RWPE2 (cell line): Measurements from ENCODE around the gene KCNA2.

ENCODE experiments used
- ATAC-seq: fragments of 200-7000 bp; cut with Tn5 transposase; 3 replicates; pipeline ENCODE4 v1.9.1; 2021; ENCODE audit warnings: low read depth
- DNase-seq: peaks from one replicate; pipeline ENCODE4 v3.0.0-alpha.2; 2020; ENCODE audit warnings: low spot score
- H3K27ac ChIP-seq: fragments of 450-650 bp; 2 replicates; pipeline ENCODE4 v1.5.1; 2017; ENCODE audit warnings: mild to moderate bottlenecking; ENCODE audit not compliant: poor library complexity, severe bottlenecking
- H3K27me3 ChIP-seq: fragments of 250-450 bp; sonication (Bioruptor Pico); 2 replicates; pipeline ENCODE4 v1.5.1; 2021; ENCODE audit warnings: mild to moderate bottlenecking, moderate library complexity; ENCODE audit not compliant: insufficient read depth, poor library complexity, severe bottlenecking
- H3K36me3 ChIP-seq: fragments of 250-450 bp; sonication (Bioruptor Pico); 2 replicates; pipeline ENCODE4 v1.5.1; 2020; ENCODE audit warnings: low read depth, mild to moderate bottlenecking, moderate library complexity
- H3K4me1 ChIP-seq: fragments of 250-450 bp; sonication (Bioruptor Pico); 2 replicates; pipeline ENCODE4 v1.5.1; 2021; ENCODE audit warnings: mild to moderate bottlenecking, moderate library complexity; ENCODE audit not compliant: insufficient read depth, poor library complexity, severe bottlenecking
- H3K4me3 ChIP-seq: fragments of 250-450 bp; sonication (Bioruptor Pico); 2 replicates; pipeline ENCODE4 v1.5.1; 2021; ENCODE audit warnings: mild to moderate bottlenecking, moderate library complexity; ENCODE audit not compliant: severe bottlenecking
- H3K9me3 ChIP-seq: fragments of 250-450 bp; sonication (Bioruptor Pico); 2 replicates; pipeline ENCODE4 v1.5.1; 2021; ENCODE audit warnings: mild to moderate bottlenecking, moderate library complexity; ENCODE audit not compliant: severe bottlenecking
- TF ChIP-seq, protein P1 (sequence below): fragments of 450-650 bp; IDR thresholded peaks from one replicate; pipeline ENCODE4 v1.5.1; 2017; ENCODE audit warnings: mild to moderate bottlenecking, moderate library complexity; ENCODE audit not compliant: poor library complexity, severe bottlenecking

KCNA2 gene

DNA sequence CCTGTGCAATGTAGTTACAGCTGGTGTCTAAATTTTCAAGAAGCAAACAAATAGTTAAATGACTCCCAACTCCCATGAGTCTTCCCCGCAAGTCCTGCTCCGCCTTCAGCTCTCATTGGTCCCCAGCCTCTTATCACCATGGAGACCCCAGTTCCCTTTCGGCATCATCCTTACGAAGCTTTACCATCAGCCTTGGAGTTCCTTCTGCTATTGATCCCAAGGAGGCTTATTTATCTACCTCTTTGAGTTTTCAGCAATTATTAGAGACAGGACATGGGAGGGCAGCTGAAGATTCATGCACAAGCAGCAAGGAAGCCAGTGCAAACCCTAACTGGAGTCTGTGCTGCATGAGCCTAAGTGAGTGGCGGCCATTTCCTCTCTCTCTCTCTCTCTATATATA, 12.3 kb downstream of the KCNA2 start:
- Histone ChIP-seq H3K4me3 (no peak overlapping the region), H3K4me1 (no peaks in the 10 kb centered on the region), H3K27ac (no peak overlapping the region), H3K36me3 (no peaks in the 10 kb centered on the region), H3K9me3 (no peaks in the 10 kb centered on the region), H3K27me3 (peaks cover 4% of the 10 kb centered on the region)
- DNase-seq = no peak
- TF ChIP-seq, protein P1, sequence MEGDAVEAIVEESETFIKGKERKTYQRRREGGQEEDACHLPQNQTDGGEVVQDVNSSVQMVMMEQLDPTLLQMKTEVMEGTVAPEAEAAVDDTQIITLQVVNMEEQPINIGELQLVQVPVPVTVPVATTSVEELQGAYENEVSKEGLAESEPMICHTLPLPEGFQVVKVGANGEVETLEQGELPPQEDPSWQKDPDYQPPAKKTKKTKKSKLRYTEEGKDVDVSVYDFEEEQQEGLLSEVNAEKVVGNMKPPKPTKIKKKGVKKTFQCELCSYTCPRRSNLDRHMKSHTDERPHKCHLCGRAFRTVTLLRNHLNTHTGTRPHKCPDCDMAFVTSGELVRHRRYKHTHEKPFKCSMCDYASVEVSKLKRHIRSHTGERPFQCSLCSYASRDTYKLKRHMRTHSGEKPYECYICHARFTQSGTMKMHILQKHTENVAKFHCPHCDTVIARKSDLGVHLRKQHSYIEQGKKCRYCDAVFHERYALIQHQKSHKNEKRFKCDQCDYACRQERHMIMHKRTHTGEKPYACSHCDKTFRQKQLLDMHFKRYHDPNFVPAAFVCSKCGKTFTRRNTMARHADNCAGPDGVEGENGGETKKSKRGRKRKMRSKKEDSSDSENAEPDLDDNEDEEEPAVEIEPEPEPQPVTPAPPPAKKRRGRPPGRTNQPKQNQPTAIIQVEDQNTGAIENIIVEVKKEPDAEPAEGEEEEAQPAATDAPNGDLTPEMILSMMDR = no peak
- ATAC-seq = no peak

DNA sequence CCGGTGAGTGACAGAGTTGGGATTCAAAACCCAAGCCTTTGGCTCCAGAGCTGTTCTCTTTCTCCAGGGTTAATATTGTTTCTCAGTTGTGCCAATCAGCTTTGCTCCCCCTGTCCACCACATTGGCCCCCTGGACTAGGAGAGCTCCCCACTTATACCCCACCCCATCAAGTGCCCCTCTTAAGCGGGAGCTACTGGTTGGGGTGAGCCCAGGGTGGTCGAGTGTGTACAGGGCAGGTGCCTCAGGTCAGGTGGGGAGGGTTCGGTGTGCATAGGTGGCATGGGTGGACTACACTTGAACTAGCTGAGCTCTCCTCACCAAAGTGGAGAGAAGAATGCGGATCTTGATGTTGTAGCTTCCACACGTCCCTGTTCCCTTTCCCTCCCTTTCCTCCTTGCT, 14.2 kb downstream of the KCNA2 start:
- H3K27me3 ChIP-seq = peaks cover 4% of the 10 kb centered on the region
- no peak overlapping the region for H3K4me3 ChIP-seq
- DNase-seq (no peak), ATAC-seq (no peak)
- H3K27ac ChIP-seq = no peak overlapping the region
- TF ChIP-seq, protein P1 = no peak
- no peaks in the 10 kb centered on the region for H3K36me3 ChIP-seq
- no peaks in the 10 kb centered on the region for H3K9me3 ChIP-seq
- no peaks in the 10 kb centered on the region for H3K4me1 ChIP-seq

DNA sequence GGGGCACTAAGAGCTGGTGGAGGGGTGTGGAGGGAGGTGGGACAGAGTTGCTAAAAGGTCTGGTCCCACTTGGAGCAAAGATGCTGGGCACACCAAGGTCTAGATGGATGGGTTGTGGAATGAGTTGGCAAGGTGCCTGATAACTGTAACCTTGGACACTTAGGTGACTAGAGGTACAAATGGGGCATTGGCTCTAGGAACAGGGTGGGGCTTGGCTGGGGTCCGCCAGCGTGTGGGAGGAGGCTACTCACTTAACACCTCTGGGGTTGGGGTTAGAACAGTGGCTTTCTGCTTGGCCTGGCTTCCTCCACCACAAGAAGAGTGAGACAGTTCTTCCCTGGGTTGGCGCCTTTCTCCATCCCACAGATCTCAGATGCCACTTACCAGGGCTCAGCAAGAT, 17.2 kb downstream of the KCNA2 start:
- Histone ChIP-seq H3K27ac (no peak overlapping the region), H3K36me3 (no peaks in the 10 kb centered on the region), H3K9me3 (no peaks in the 10 kb centered on the region), H3K4me3 (no peak overlapping the region), H3K27me3 (peaks cover 4% of the 10 kb centered on the region), H3K4me1 (no peaks in the 10 kb centered on the region)
- no peak for DNase-seq
- ATAC-seq = no peak
- TF ChIP-seq, protein P1 = no peak

DNA sequence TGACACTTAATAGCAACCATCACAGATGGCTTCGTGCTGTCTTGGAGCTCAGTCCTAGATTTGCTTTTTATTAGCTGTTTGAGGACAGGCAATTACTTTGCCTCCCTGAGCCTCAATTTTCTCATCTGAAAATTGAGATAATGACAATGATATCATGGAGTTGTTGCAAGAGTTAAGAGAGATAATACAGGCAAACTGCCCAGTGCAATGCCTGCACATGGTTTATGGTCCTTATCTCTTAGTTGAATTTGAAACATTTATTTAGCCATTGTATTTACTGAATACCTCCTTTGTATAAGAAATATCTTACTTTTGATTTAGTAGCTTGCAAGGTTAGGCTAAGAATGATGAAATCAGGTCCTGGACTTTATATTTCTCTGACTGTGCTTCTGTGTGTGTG, 17.7 kb downstream of the KCNA2 start:
- H3K27me3 ChIP-seq = peaks cover 4% of the 10 kb centered on the region
- no peaks in the 10 kb centered on the region for H3K4me1 ChIP-seq
- no peaks in the 10 kb centered on the region for H3K36me3 ChIP-seq
- DNase-seq (no peak), ATAC-seq (no peak)
- no peak overlapping the region for H3K27ac ChIP-seq
- H3K4me3 ChIP-seq = no peak overlapping the region
- H3K9me3 ChIP-seq = no peaks in the 10 kb centered on the region
- TF ChIP-seq, protein P1 = no peak

DNA sequence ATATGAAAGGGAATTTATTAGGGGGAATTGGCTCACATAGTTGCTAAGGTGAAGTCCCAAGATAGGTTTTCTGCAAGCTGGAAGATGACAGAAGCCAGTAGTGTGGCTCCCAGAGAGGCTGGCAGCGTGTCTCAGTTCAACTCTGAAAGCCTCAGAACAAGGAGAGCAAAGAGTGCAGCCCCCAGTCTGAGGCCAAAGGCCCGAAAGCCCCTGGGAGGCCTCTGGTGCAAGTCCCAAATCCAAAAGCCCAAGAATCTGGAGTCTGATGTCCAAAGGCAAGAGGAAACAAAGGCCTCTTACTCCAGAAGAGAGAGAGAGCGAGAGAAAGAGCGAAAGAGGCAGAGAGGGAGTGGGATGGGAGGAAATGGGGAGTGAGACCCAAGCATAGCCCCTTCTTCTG, 18.3 kb downstream of the KCNA2 start:
- DNase-seq = no peak
- Histone ChIP-seq H3K27ac (no peak overlapping the region), H3K9me3 (no peaks in the 10 kb centered on the region), H3K36me3 (no peaks in the 10 kb centered on the region), H3K27me3 (peaks cover 4% of the 10 kb centered on the region), H3K4me1 (no peaks in the 10 kb centered on the region), H3K4me3 (no peak overlapping the region)
- TF ChIP-seq, protein P1 = no peak
- no peak for ATAC-seq
